ENCODE results near the gene NFIX. TPM values are rescaled to one million over a fixed set of nuclear protein-coding genes. Genes with fewer than 3 reads are reported as not detected.

NFIX gene
- total RNA-seq, 2 experiments from 2014 or later: 3.0 to 3.3 TPM

DNA sequence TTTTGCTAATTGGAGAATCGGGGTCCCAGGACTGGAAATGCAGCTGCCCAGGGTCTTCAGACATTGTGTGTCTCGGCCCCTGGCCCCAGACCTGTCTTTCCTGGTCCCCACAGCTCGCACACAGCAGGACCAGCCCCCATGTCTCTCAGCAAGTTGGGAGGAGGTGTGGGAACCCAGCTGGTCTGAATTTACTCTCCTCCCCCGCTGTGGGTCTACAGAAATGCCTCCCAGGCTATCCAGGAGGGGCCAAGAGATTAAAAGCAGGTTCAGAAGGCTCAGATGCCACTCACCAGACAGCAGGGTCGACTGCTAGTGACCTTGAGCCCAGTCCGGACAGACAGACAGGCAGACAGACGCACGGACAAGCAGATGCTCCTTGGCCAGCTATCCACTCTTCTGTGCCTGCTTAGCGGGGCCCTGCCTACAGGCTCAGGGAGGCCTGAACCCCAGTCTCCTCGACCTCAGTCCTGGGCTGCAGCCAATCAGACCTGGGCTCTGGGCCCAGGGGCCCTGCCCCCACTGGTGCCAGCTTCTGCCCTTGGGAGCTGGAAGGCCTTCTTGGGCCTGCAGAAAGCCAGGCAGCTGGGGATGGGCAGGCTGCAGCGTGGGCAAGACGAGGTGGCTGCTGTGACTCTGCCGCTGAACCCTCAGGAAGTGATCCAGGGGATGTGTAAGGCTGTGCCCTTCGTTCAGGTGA lies 25.8 kb upstream of the NFIX start, which contains the start of gene DAND5:
TSS of gene DAND5 (plus strand) at position 285 of the 697 bp plus-strand sequence. CDS start at position 370, 85 bp downstream.
- no peak within 1 kb of the TSS for H3K4me3 Mint-ChIP-seq
- CTCF ChIA-PET: no interaction called here
- peaks cover 13% of the 10 kb centered on the region for H3K4me1 ChIP-seq (ENCODE audit: insufficient read depth, low read length)
- H3K9me3 Mint-ChIP-seq: no peaks in the 10 kb centered on the region
- H3K27ac ChIP-seq (ENCODE audit: low read depth in 1 of 2, low read length in 2 of 2): no peak within 1 kb of the TSS
- no peaks in the 10 kb centered on the region for H3K36me3 Mint-ChIP-seq (ENCODE audit: low read depth)
- H3K36me3 ChIP-seq (ENCODE audit: insufficient read depth, low read length): no peaks in the 10 kb centered on the region
- TF ChIP-seq CTCF (IDR thresholded peaks at IDR 0.05): no peak
- DNase-seq (no peak), ATAC-seq (ENCODE audit: poor library complexity) (no peak)
- no peaks in the 10 kb centered on the region for H3K27me3 Mint-ChIP-seq
- H3K4me3 ChIP-seq (ENCODE audit: low read length): no peak within 1 kb of the TSS
- H3K4me1 Mint-ChIP-seq (ENCODE audit: low read depth): peaks cover 9% of the 10 kb centered on the region
- no peak within 1 kb of the TSS for H3K27ac Mint-ChIP-seq
- no peaks in the 10 kb centered on the region for H3K27me3 ChIP-seq (ENCODE audit: control insufficient read depth in 1 of 2, insufficient read depth in 2 of 2, low read length in 2 of 2)
- POLR2A ChIA-PET: no interaction called here
- intact Hi-C loops (cut with DNase I, micrococcal nuclease): no loop called here
- H3K9me3 ChIP-seq (ENCODE audit: control insufficient read depth in 1 of 2, insufficient read depth in 1 of 2, low read length in 2 of 2): no peaks in the 10 kb centered on the region

DNA sequence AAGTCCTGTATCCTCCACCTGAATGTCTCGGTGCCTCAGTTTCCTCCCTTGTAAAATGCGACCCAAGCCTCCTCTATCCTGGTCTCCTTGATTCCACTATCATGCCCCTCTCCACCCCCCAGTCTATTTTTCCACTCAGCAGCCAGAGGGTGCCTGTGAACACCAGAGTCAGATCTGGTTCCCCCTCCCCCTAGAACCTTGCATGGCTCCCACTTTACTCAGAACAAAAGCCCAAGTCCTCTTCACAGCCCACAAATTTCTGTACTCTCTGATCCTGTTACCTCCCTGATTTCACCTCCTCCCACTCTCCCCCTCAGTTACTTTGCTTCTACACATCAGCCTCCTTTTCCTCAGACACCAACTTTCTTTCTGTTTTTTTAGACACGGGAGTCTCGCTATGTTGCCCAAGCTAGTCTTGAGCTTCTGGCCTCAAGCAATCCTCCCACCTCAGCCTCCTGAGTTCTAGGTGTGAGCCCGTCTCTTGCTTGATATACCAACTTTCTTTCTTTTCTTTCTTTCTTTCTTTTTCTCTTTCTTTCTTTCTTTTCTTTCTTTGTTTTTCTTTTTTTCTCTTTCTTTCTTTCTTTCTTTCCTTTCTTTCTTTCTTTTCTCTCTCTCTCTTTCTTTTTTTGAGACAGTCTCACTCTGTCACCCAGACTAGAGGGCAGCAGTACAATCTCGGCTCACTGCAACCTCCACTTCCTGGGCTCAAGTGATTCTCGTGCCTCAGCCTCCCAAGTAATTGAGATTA lies 25.0 kb upstream of the NFIX start:
- Histone ChIP-seq H3K4me1 (ENCODE audit: insufficient read depth, low read length) (peaks cover 7% of the 10 kb centered on the region), H3K27me3 (ENCODE audit: control insufficient read depth in 1 of 2, insufficient read depth in 2 of 2, low read length in 2 of 2) (peaks cover 0 to 4% of the 10 kb centered on the region in 2 experiments), H3K4me3 (ENCODE audit: low read length) (no peak overlapping the region), H3K36me3 (ENCODE audit: insufficient read depth, low read length) (no peaks in the 10 kb centered on the region), H3K9me3 (ENCODE audit: control insufficient read depth in 1 of 2, insufficient read depth in 1 of 2, low read length in 2 of 2) (no peaks in the 10 kb centered on the region), H3K27ac (ENCODE audit: low read depth in 1 of 2, low read length in 2 of 2) (no peak overlapping the region)
- ChIA-PET POLR2A (no interaction called here), CTCF (no interaction called here)
- no peak for TF ChIP-seq CTCF (IDR thresholded peaks at IDR 0.05)
- no peaks in the 10 kb centered on the region for H3K27me3 Mint-ChIP-seq
- intact Hi-C loops (cut with DNase I, micrococcal nuclease): no loop called here
- ATAC-seq (ENCODE audit: poor library complexity) (no peak), DNase-seq (no peak)
- H3K36me3 Mint-ChIP-seq (ENCODE audit: low read depth): no peaks in the 10 kb centered on the region
- peaks cover 4% of the 10 kb centered on the region for H3K4me1 Mint-ChIP-seq (ENCODE audit: low read depth)
- H3K27ac Mint-ChIP-seq: no peak overlapping the region
- H3K9me3 Mint-ChIP-seq: no peaks in the 10 kb centered on the region
- H3K4me3 Mint-ChIP-seq: no peak overlapping the region

DNA sequence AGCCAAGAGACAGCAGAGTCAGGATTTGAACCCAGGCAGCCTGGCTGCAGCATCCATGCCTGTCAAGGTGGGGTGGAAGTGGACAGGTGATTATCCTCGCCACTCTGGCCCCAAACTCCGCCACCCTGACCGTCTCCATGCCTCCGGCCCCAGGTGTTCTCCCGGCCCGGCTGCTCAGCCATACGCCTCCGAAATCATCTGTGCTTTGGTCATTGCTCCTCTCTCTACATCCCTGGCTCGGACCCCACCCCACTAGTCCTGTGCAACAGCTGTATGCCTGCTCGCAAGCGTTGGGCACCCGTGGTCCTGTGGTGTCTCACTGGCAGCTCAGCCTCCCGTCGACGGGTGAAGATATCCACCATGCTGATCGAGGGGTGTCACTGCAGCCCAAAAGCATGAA lies 22.0 kb upstream of the NFIX start:
- Histone ChIP-seq H3K9me3 (ENCODE audit: control insufficient read depth in 1 of 2, insufficient read depth in 1 of 2, low read length in 2 of 2) (no peaks in the 10 kb centered on the region), H3K4me1 (ENCODE audit: insufficient read depth, low read length) (no peaks in the 10 kb centered on the region), H3K4me3 (ENCODE audit: low read length) (no peak overlapping the region), H3K27ac (ENCODE audit: low read depth in 1 of 2, low read length in 2 of 2) (no peak overlapping the region), H3K27me3 (ENCODE audit: control insufficient read depth in 1 of 2, insufficient read depth in 2 of 2, low read length in 2 of 2) (peaks cover 7 to 8% of the 10 kb centered on the region in 2 experiments), H3K36me3 (ENCODE audit: insufficient read depth, low read length) (no peaks in the 10 kb centered on the region)
- Mint-ChIP-seq H3K4me1 (ENCODE audit: low read depth) (no peaks in the 10 kb centered on the region), H3K4me3 (no peak overlapping the region), H3K27me3 (peaks cover 12% of the 10 kb centered on the region), H3K36me3 (ENCODE audit: low read depth) (no peaks in the 10 kb centered on the region), H3K9me3 (no peaks in the 10 kb centered on the region), H3K27ac (no peak overlapping the region)
- ATAC-seq (ENCODE audit: poor library complexity) (no peak), DNase-seq (no peak)
- CTCF ChIA-PET: no interaction called here
- TF ChIP-seq CTCF (IDR thresholded peaks at IDR 0.05): no peak
- POLR2A ChIA-PET: no interaction called here
- intact Hi-C loops (cut with DNase I, micrococcal nuclease): no loop called here
